WTC11 (cell line): ENCODE measurements around the gene HCRTR1. TPM values are rescaled to one million over a fixed set of nuclear protein-coding genes. Genes with fewer than 3 reads are reported as not detected.

Source experiments
- ATAC-seq: fragments of 200-7000 bp; cut with Tn5 transposase; 2 replicates; pipeline ENCODE4 v1.10.0; 2021; ENCODE audit warnings: mild to moderate bottlenecking, moderate library complexity
- CTCF ChIA-PET: fragments of 300-600 bp; sonication (Branson Sonifier 250); formaldehyde crosslinking; loops from one replicate; lab custom pipeline; 2021; ENCODE audit warnings: antibody characterized with exemption; lab: Charles Lee
- POLR2A ChIA-PET: fragments of 350-600 bp; sonication (Branson Sonifier 250); formaldehyde crosslinking; loops from one replicate; lab custom pipeline; 2021; ENCODE audit warnings: antibody characterized with exemption; lab: Charles Lee
- DNase-seq: peaks from one replicate; pipeline ENCODE4 v3.0.0; 2021; ENCODE audit warnings: low spot score
- H3K27ac Mint-ChIP-seq: 2 replicates; pipeline ENCODE4 v1.8.0; 2021; ENCODE audit warnings: mixed read lengths
- H3K27me3 Mint-ChIP-seq: 2 replicates; pipeline ENCODE4 v1.8.0; 2021; ENCODE audit warnings: low read depth, mild to moderate bottlenecking, moderate library complexity, mixed read lengths
- H3K36me3 Mint-ChIP-seq: 2 replicates; pipeline ENCODE4 v1.8.0; 2021; ENCODE audit warnings: mixed read lengths
- H3K4me1 Mint-ChIP-seq: 2 replicates; pipeline ENCODE4 v1.8.0; 2022; ENCODE audit warnings: mixed read lengths
- H3K4me3 Mint-ChIP-seq: 2 replicates; pipeline ENCODE4 v1.8.0; 2021; ENCODE audit warnings: mild to moderate bottlenecking, moderate library complexity, mixed read lengths
- H3K9me3 Mint-ChIP-seq: 2 replicates; pipeline ENCODE4 v1.8.0; 2021; ENCODE audit warnings: mixed read lengths
- ESRRA ChIP-seq: sonication (generic); formaldehyde crosslinking; IDR thresholded peaks from 2 replicates; pipeline ENCODE4 v1.8.1; 2022; ENCODE audit warnings: mild to moderate bottlenecking, missing genetic modification reagents, borderline replicate concordance
- ETV6 ChIP-seq: sonication (generic); formaldehyde crosslinking; IDR thresholded peaks from 2 replicates; pipeline ENCODE4 v1.8.1; 2022; ENCODE audit warnings: mild to moderate bottlenecking, missing genetic modification reagents
- HMGA2 ChIP-seq: fragments of 250-450 bp; sonication (Bioruptor Pico); IDR thresholded peaks from 2 replicates; pipeline ENCODE4 v1.4.0; 2021; ENCODE audit warnings: mild to moderate bottlenecking, moderate library complexity
- IRF2 ChIP-seq: sonication (generic); formaldehyde crosslinking; IDR thresholded peaks from 2 replicates; pipeline ENCODE4 v1.8.0; 2022; ENCODE audit warnings: low read depth, missing genetic modification reagents, borderline replicate concordance
- KAT7 ChIP-seq: sonication (generic); formaldehyde crosslinking; IDR thresholded peaks from 2 replicates; pipeline ENCODE4 v1.8.1; 2023; ENCODE audit warnings: missing genetic modification reagents, mild to moderate bottlenecking, borderline replicate concordance
- RORB ChIP-seq: fragments of 250-450 bp; sonication (Bioruptor Pico); IDR thresholded peaks from 2 replicates; pipeline ENCODE4 v1.9.0; 2021; ENCODE audit warnings: mild to moderate bottlenecking
- total RNA-seq: library from RNA; stranded (reverse); gene quantifications from 3 replicates; pipeline ENCODE4 v1.2.3, GENCODE V29; 2021
- TF ChIP-seq, protein P1 (sequence below): sonication (generic); formaldehyde crosslinking; IDR thresholded peaks from 2 replicates; pipeline ENCODE4 v1.8.0; 2022; ENCODE audit warnings: missing genetic modification reagents
- TF ChIP-seq, protein P2 (sequence below): fragments of 250-450 bp; sonication (Bioruptor Pico); IDR thresholded peaks from 2 replicates; pipeline ENCODE4 v1.9.0; 2021; ENCODE audit warnings: moderate library complexity, mild to moderate bottlenecking, inconsistent platforms, borderline replicate concordance
- TF ChIP-seq, protein P3 (sequence below): sonication (generic); formaldehyde crosslinking; IDR thresholded peaks from 2 replicates; pipeline ENCODE4 v1.8.0; 2023; ENCODE audit warnings: missing genetic modification reagents
- TF ChIP-seq, protein P4 (sequence below): sonication (generic); formaldehyde crosslinking; IDR thresholded peaks from 2 replicates; pipeline ENCODE4 v1.8.1; 2023; ENCODE audit warnings: mild to moderate bottlenecking, missing genetic modification reagents, borderline replicate concordance
- TF ChIP-seq, protein P5 (sequence below): sonication (generic); formaldehyde crosslinking; IDR thresholded peaks from 2 replicates; pipeline ENCODE4 v1.8.1; 2022; ENCODE audit warnings: low read depth, mild to moderate bottlenecking, moderate library complexity, missing genetic modification reagents, borderline replicate concordance
- TF ChIP-seq, protein P6 (sequence below): sonication (generic); formaldehyde crosslinking; IDR thresholded peaks from 2 replicates; pipeline ENCODE4 v1.8.0; 2022; ENCODE audit warnings: mild to moderate bottlenecking, missing genetic modification reagents
- TF ChIP-seq, protein P7 (sequence below): sonication (generic); formaldehyde crosslinking; IDR thresholded peaks from 2 replicates; pipeline ENCODE4 v1.8.0; 2022; ENCODE audit warnings: mild to moderate bottlenecking, missing genetic modification reagents

HCRTR1 gene
- total RNA-seq, 1 experiment from 2014 or later, result 0.13 TPM

DNA sequence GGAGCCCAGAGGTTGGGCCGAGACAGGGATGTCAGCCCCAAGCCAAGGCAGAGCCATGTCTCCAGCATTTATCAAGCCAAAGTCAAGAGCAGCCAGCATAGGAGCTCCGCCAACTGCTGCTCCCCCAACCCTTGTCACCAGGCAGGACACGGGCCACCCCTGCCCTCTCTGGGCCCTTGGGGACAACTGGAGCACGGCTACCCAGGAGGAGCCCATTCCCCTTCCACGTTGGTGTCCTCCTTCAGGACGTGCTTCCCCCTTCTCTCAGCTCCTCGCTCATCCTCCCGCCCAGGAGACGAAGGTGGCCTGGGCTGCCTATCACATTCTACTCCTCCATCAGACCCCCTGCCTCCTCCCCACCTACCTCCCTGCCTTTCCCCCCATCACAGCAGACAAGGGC, 47.0 kb downstream of the HCRTR1 start (continued):
- TF ChIP-seq, protein P1, sequence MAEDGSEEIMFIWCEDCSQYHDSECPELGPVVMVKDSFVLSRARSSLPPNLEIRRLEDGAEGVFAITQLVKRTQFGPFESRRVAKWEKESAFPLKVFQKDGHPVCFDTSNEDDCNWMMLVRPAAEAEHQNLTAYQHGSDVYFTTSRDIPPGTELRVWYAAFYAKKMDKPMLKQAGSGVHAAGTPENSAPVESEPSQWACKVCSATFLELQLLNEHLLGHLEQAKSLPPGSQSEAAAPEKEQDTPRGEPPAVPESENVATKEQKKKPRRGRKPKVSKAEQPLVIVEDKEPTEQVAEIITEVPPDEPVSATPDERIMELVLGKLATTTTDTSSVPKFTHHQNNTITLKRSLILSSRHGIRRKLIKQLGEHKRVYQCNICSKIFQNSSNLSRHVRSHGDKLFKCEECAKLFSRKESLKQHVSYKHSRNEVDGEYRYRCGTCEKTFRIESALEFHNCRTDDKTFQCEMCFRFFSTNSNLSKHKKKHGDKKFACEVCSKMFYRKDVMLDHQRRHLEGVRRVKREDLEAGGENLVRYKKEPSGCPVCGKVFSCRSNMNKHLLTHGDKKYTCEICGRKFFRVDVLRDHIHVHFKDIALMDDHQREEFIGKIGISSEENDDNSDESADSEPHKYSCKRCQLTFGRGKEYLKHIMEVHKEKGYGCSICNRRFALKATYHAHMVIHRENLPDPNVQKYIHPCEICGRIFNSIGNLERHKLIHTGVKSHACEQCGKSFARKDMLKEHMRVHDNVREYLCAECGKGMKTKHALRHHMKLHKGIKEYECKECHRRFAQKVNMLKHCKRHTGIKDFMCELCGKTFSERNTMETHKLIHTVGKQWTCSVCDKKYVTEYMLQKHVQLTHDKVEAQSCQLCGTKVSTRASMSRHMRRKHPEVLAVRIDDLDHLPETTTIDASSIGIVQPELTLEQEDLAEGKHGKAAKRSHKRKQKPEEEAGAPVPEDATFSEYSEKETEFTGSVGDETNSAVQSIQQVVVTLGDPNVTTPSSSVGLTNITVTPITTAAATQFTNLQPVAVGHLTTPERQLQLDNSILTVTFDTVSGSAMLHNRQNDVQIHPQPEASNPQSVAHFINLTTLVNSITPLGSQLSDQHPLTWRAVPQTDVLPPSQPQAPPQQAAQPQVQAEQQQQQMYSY, result no peak
- no peak for TF ChIP-seq HMGA2 (CRISPR knock-in tag)
- no peak for TF ChIP-seq ETV6

DNA sequence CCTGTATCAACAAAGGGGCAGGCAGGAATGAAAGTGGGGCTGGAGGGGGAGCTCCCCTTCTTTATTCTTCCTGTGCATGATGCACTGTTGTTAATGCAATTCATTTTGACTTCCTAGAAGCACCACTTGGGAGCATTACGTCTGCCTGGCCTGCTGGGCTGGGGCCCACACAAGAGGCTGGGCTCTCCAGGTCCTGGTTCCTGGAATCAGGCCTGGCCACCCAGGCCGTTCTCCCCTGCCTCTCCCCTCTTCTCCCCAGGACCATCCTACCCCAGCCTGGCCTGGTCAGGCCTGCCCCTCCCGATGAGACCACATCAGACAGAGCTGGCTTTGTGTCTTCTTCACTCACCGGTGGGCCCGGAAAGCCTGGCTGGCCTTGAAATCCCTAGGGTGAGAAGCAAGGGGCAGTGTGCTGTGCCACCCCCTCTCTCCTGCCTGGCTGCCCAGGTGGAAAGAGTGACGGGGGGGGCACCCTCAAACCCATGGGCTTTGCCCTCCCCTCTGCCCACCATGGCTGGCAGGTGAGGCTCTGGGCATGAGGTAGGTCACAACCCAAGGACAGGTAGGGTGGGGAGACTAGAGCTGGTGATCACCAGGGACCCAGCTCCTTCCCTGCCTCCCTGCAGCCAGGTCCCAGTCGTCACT, 47.9 kb downstream of the HCRTR1 start:
- Mint-ChIP-seq H3K36me3 (no peaks in the 10 kb centered on the region), H3K4me3 (no peak overlapping the region), H3K27me3 (no peaks in the 10 kb centered on the region), H3K9me3 (no peaks in the 10 kb centered on the region), H3K4me1 (peaks cover 14% of the 10 kb centered on the region), H3K27ac (no peak overlapping the region)
- ATAC-seq, result no peak
- TF ChIP-seq, protein P2, sequence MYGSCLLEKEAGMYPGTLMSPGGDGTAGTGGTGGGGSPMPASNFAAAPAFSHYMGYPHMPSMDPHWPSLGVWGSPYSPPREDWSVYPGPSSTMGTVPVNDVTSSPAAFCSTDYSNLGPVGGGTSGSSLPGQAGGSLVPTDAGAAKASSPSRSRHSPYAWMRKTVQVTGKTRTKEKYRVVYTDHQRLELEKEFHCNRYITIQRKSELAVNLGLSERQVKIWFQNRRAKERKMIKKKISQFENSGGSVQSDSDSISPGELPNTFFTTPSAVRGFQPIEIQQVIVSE, result no peak
- TF ChIP-seq ESRRA (no peak), IRF2 (CRISPR knock-in tag) (no peak), RORB (no peak), KAT7 (CRISPR knock-in tag) (no peak)
- TF ChIP-seq, protein P3, sequence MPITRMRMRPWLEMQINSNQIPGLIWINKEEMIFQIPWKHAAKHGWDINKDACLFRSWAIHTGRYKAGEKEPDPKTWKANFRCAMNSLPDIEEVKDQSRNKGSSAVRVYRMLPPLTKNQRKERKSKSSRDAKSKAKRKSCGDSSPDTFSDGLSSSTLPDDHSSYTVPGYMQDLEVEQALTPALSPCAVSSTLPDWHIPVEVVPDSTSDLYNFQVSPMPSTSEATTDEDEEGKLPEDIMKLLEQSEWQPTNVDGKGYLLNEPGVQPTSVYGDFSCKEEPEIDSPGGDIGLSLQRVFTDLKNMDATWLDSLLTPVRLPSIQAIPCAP, result no peak
- TF ChIP-seq, protein P4, sequence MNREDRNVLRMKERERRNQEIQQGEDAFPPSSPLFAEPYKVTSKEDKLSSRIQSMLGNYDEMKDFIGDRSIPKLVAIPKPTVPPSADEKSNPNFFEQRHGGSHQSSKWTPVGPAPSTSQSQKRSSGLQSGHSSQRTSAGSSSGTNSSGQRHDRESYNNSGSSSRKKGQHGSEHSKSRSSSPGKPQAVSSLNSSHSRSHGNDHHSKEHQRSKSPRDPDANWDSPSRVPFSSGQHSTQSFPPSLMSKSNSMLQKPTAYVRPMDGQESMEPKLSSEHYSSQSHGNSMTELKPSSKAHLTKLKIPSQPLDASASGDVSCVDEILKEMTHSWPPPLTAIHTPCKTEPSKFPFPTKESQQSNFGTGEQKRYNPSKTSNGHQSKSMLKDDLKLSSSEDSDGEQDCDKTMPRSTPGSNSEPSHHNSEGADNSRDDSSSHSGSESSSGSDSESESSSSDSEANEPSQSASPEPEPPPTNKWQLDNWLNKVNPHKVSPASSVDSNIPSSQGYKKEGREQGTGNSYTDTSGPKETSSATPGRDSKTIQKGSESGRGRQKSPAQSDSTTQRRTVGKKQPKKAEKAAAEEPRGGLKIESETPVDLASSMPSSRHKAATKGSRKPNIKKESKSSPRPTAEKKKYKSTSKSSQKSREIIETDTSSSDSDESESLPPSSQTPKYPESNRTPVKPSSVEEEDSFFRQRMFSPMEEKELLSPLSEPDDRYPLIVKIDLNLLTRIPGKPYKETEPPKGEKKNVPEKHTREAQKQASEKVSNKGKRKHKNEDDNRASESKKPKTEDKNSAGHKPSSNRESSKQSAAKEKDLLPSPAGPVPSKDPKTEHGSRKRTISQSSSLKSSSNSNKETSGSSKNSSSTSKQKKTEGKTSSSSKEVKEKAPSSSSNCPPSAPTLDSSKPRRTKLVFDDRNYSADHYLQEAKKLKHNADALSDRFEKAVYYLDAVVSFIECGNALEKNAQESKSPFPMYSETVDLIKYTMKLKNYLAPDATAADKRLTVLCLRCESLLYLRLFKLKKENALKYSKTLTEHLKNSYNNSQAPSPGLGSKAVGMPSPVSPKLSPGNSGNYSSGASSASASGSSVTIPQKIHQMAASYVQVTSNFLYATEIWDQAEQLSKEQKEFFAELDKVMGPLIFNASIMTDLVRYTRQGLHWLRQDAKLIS (CRISPR knock-in tag), result no peak
- TF ChIP-seq, protein P5, sequence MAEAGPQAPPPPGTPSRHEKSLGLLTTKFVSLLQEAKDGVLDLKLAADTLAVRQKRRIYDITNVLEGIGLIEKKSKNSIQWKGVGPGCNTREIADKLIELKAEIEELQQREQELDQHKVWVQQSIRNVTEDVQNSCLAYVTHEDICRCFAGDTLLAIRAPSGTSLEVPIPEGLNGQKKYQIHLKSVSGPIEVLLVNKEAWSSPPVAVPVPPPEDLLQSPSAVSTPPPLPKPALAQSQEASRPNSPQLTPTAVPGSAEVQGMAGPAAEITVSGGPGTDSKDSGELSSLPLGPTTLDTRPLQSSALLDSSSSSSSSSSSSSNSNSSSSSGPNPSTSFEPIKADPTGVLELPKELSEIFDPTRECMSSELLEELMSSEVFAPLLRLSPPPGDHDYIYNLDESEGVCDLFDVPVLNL (CRISPR knock-in tag), result no peak
- TF ChIP-seq, protein P6, sequence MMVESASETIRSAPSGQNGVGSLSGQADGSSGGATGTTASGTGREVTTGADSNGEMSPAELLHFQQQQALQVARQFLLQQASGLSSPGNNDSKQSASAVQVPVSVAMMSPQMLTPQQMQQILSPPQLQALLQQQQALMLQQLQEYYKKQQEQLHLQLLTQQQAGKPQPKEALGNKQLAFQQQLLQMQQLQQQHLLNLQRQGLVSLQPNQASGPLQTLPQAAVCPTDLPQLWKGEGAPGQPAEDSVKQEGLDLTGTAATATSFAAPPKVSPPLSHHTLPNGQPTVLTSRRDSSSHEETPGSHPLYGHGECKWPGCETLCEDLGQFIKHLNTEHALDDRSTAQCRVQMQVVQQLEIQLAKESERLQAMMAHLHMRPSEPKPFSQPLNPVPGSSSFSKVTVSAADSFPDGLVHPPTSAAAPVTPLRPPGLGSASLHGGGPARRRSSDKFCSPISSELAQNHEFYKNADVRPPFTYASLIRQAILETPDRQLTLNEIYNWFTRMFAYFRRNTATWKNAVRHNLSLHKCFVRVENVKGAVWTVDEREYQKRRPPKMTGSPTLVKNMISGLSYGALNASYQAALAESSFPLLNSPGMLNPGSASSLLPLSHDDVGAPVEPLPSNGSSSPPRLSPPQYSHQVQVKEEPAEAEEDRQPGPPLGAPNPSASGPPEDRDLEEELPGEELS, result no peak
- TF ChIP-seq, protein P7, sequence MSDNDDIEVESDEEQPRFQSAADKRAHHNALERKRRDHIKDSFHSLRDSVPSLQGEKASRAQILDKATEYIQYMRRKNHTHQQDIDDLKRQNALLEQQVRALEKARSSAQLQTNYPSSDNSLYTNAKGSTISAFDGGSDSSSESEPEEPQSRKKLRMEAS (CRISPR knock-in tag), result no peak
- CTCF ChIA-PET, result interaction anchor here (1.1 to 6.7 kb wide), 10 partner anchors 8 to 299 kb away, joined by 4 to 90 read pairs (median 9); partner anchors contain the start of genes COL16A1 and PEF1
- DNase-seq, result no peak
- POLR2A ChIA-PET, result no interaction called here
